Heart right ventricle (tissue), 16 donors: ENCODE data around the gene ARPC1B. TPM values are rescaled to one million over a fixed set of nuclear protein-coding genes. Genes with fewer than 3 reads are reported as not detected.

ENCODE experiments used
- ATAC-seq, 8 donors: fragments of 200-7000 bp; cut with Tn5 transposase; one replicate each; pipeline ENCODE4 v1.9.1; 2020; ENCODE audit warnings: mild to moderate bottlenecking in 8 of 8, moderate library complexity in 8 of 8, moderate number of reproducible peaks in 1 of 8
- DNase-seq, 2 donors: peaks; one replicate each; pipeline ENCODE4 v3.0.0-alpha.2; 2020
- H3K27ac ChIP-seq, 10 donors: fragments of 200-600 bp; sonication (generic) in 2 of 10; one replicate each; pipeline versions ENCODE4 v1.5.0 to v1.8.0; 2020 to 2022; ENCODE audit warnings: mild to moderate bottlenecking in 3 of 10
- H3K27me3 ChIP-seq, 7 donors: fragments of 200-600 bp; one replicate each; pipeline ENCODE4 v1.8.0; 2021 to 2022; ENCODE audit warnings: mild to moderate bottlenecking in 2 of 7
- H3K36me3 ChIP-seq, 9 donors: fragments of 200-600 bp; sonication (generic) in 1 of 9; one replicate each; pipeline versions ENCODE4 v1.5.0 to v1.8.0; 2020 to 2022; ENCODE audit warnings: mild to moderate bottlenecking in 2 of 9
- H3K4me1 ChIP-seq, 9 donors: fragments of 200-600 bp; sonication (generic) in 1 of 9; one replicate each; pipeline versions ENCODE4 v1.5.0 to v1.8.0; 2020 to 2022; ENCODE audit warnings: mild to moderate bottlenecking in 4 of 9
- H3K4me3 ChIP-seq, 10 donors: fragments of 200-600 bp; sonication (generic) in 2 of 10; one replicate each; pipeline versions ENCODE4 v1.5.0 to v1.8.0; 2020 to 2022; ENCODE audit warnings: mild to moderate bottlenecking in 7 of 10, moderate library complexity in 2 of 10
- H3K9me3 ChIP-seq, 11 donors: fragments of 200-600 bp in 10 of 11; sonication (generic) in 2 of 11; one replicate each; pipeline versions ENCODE4 v1.5.0 to v1.8.0; 2013 to 2022; ENCODE audit warnings: mild to moderate bottlenecking in 2 of 11, control low read depth in 1 of 11, moderate library complexity in 1 of 11
- CTCF ChIP-seq, 9 donors: fragments of 200-600 bp; sonication (generic) in 2 of 9; IDR thresholded peaks; one replicate each; pipeline versions ENCODE4 v1.5.0 to v1.8.0; 2021 to 2022; ENCODE audit warnings: antibody characterized with exemption in 9 of 9, mild to moderate bottlenecking in 5 of 9, moderate library complexity in 1 of 9
- WGBS, 2 donors: extraction: QIAGEN DNeasy Blood & Tissue Kit; methylation state at CpG; one replicate each; pipeline ENCODE4 v1.1.7; 2013; ENCODE audit warnings: inconsistent platforms in 1 of 2; 5-methylcytosine and 5-hydroxymethylcytosine counted together
- intact Hi-C, 10 donors: fragments of 100-400 bp; cut with DNase I; formaldehyde crosslinking; loops; one replicate each; pipeline versions ENCODE4 v1.11.1 to v1.14.2; 2022
- polyA plus RNA-seq, 2 donors: library from polyadenylated mRNA; stranded (reverse); fragments of 200-250 nt; gene quantifications; one replicate each; pipeline ENCODE4 v1.2.3, GENCODE V29; 2013
- total RNA-seq, 10 donors: library from RNA; stranded (reverse); fragmentation: NEBNext Ultra II Directional in 3 of 10; extraction: Animal tissue kit (Norgen Biotek cat#: 25700) in 3 of 10; gene quantifications; one replicate each; pipeline versions ENCODE4 v1.2.1 to v1.2.4, GENCODE V29; 2021 to 2023
- donor health status: Arrhythmogenic right ventricular cardiomyopathy.
- donor health status: ischemic (EF 13 %, LVEDD 7.1; RV severe dilation, severe dysfunction).
- donor health status: healthy with polysubstance abuse.
- donor health status: DM: no; HTN: yes; CAD: no.
- donor health status: DM: no; HTN: no; CAD: no.
- donor health status: ischemic (EF 25% LVEDD 6.9; RV normal size, moderate dysfunction).
- donor health status: ischemic (EF 25% LVEDD 5.7; RV mildly dilated, moderate dysfunction).
- donor health status: healthy.
- donor health status: DM: yes; HTN: yes; CAD: no.
- donor health status: Ischemic cardiomyopathy.
- donor health status: ischemic (EF 35%, LVEDD 5.7; RV mildly dilated, moderate dysfunction).
- donor health status: nonischemic (EF 11% LVEDD 7.7; RV severe dilation, severe dysfunction).
- donor health status: DM: yes; HTN: yes; CAD: no.
- donor health status: PGD.
- donor health status: ischemic (EF 29% LVEDD 5.4; RV normal size, mild dysfunction).
- donor health status: nonischemic (EF 23%, LVEDD 6.1; RV moderate dilation, normal function).

ARPC1B gene
- total and polyA plus RNA-seq, 12 donors: 16.2 to 161 (median 23.5) TPM

- WGBS, 2 donors: 94 to 95% methylated on average over 9 of the region's 9 CpGs
- no peak for TF ChIP-seq CTCF (IDR thresholded peaks at IDR 0.05)
- Histone ChIP-seq H3K4me3 (no peak overlapping the region), H3K9me3 (no peaks in the 10 kb centered on the region), H3K27me3 (no peaks in the 10 kb centered on the region), H3K27ac (no peak overlapping the region), H3K4me1 (peaks cover 2 to 9% (median 8%) of the 10 kb centered on the region in 9 donors), H3K36me3 (peaks cover 0 to 76% (median 35%) of the 10 kb centered on the region in 9 donors)
- DNase-seq (no peak), ATAC-seq (no peak)
- intact Hi-C loops: loop anchor here in 1 of 10 donors (1.0 kb wide), 1 partner anchor 40 kb away; no protein-coding TSS in a partner anchor
Measured at GRCh38 chr7:99433158-99433557, 58.6 kb downstream of the ARPC1B start.

GRCh38 chr7:99437946-99438572, 63.5 kb downstream of the ARPC1B start:
- Histone ChIP-seq H3K36me3 (peaks cover 0 to 35% (median 13%) of the 10 kb centered on the region in 9 donors), H3K27ac (peak overlapping the region in 9 of 10 donors; percentile 71 to 94 (median 89)), H3K27me3 (no peaks in the 10 kb centered on the region), H3K9me3 (no peaks in the 10 kb centered on the region), H3K4me1 (peaks cover 2 to 52% (median 24%) of the 10 kb centered on the region in 9 donors), H3K4me3 (peak overlapping the region; percentile 77 to 99 (median 93))
- 17 to 19% methylated on average over 20 of the region's 20 CpGs for WGBS, 2 donors
- ATAC-seq (peak in 7 of 8 donors; percentile 2 to 50 (median 29)), DNase-seq (no peak)
- no peak for TF ChIP-seq CTCF (IDR thresholded peaks at IDR 0.05)
- intact Hi-C loops: no loop called here

GRCh38 chr7:99438573-99439480, 64.3 kb downstream of the ARPC1B start, which contains the start of the genes CPSF4 and PTCD1:
TSS of gene CPSF4 (plus strand) at chr7:99438943. CDS start at chr7:99439083, 140 bp downstream.
TSS of gene PTCD1 (minus strand) at chr7:99438798. CDS start at chr7:99435242, 3,556 bp downstream.
- Histone ChIP-seq H3K4me1 (peaks cover 2 to 52% (median 24%) of the 10 kb centered on the region in 9 donors), H3K36me3 (peaks cover 0 to 35% (median 6%) of the 10 kb centered on the region in 9 donors), H3K27me3 (no peaks in the 10 kb centered on the region), H3K27ac (peak within 1 kb of the TSS; percentile 45 to 94 (median 88)), H3K4me3 (peak within 1 kb of the TSS; percentile 77 to 99 (median 93)), H3K9me3 (no peaks in the 10 kb centered on the region)
- peak in 2 of 9 donors; percentile 8 to 18 for TF ChIP-seq CTCF (IDR thresholded peaks at IDR 0.05)
- intact Hi-C loops: no loop called here
- DNase-seq (peak; percentile 94 to 97), ATAC-seq (peak; percentile 96 to 97 (median 96))
- WGBS, 2 donors: 0% methylated on average over 81 to 89 of the region's 89 CpGs

- no peaks in the 10 kb centered on the region for H3K27me3 ChIP-seq
- DNase-seq (no peak), ATAC-seq (no peak)
- intact Hi-C loops: no loop called here
- 75 to 88% methylated on average over 9 of the region's 9 CpGs for WGBS, 2 donors
- peaks cover 2 to 52% (median 24%) of the 10 kb centered on the region in 9 donors for H3K4me1 ChIP-seq
- H3K27ac ChIP-seq: peak overlapping the region in 1 of 10 donors; percentile 86
- H3K36me3 ChIP-seq: peaks cover 0 to 35% (median 11%) of the 10 kb centered on the region in 9 donors
- H3K4me3 ChIP-seq: peak overlapping the region in 7 of 10 donors; percentile 83 to 99 (median 95)
- H3K9me3 ChIP-seq: no peaks in the 10 kb centered on the region
- no peak for TF ChIP-seq CTCF (IDR thresholded peaks at IDR 0.05)
Measured at GRCh38 chr7:99440195-99440594, 65.7 kb downstream of the ARPC1B start.
